ENCODE results near the gene FUZ.

FUZ gene

DNA sequence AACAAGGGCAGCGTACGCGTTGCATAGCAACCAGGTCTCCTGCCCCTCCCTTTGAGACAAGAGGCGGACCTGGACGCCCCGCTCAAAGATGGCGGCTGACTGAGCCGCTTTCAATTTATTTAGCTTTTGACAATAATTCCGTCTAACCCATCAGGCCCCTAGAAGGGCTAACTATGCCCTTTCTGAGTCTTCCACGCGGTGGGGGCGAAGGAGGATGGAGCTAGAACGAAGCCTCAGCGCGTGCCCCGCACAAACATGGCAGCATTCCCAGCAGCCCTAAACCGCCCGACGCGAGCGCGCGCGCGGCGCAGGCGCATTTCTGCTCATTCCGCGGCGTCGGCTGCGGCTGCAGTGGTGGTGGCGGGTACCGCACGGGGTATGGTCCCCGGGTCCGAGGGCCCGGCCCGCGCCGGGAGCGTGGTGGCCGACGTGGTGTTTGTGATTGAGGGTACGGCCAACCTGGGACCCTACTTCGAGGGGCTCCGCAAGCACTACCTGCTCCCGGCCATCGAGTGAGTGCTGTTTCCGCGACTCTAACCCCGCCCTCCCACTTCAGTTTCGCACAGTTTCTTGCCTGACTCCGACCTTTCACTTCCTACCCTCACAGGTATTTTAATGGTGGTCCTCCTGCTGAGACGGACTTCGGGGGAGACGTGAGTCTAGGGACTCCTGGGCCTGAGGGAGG lies 5.0 kb upstream of the FUZ start, which contains the start of gene MED25 (continued):
- TF ChIP-seq ZNF391 (tag by site-specific recombination; IDR thresholded peaks at IDR 0.05; ENCODE audit: borderline replicate concordance, low read depth) (no peak), ZNF140 (tag by site-specific recombination; IDR thresholded peaks at IDR 0.05) (no peak), ZNF660 (tag by site-specific recombination; IDR thresholded peaks at IDR 0.05) (peak; percentile 31), ZNF121 (tag by site-specific recombination; IDR thresholded peaks at IDR 0.05) (no peak), ZNF292 (tag by site-specific recombination; IDR thresholded peaks at IDR 0.05; ENCODE audit: borderline replicate concordance, low read depth) (no peak), TCF7L2 (IDR thresholded peaks at IDR 0.05; ENCODE audit: borderline replicate concordance, low read depth, low read length) (no peak), ZNF266 (tag by site-specific recombination; IDR thresholded peaks at IDR 0.05; ENCODE audit: low read depth) (no peak), KLF10 (tag by site-specific recombination; IDR thresholded peaks at IDR 0.05) (no peak), ZNF571 (tag by site-specific recombination; IDR thresholded peaks at IDR 0.05) (no peak), ZNF112 (tag by site-specific recombination; IDR thresholded peaks at IDR 0.05) (no peak), PRDM4 (tag by site-specific recombination; IDR thresholded peaks at IDR 0.05) (no peak), ZNF621 (tag by site-specific recombination; IDR thresholded peaks at IDR 0.05) (no peak), BCL6B (tag by site-specific recombination; IDR thresholded peaks at IDR 0.05) (no peak), SCRT2 (tag by site-specific recombination; IDR thresholded peaks at IDR 0.05) (peak; percentile 6; the same call in 1 of the 2 replicates), GLIS1 (tag by site-specific recombination; IDR thresholded peaks at IDR 0.05) (peak; percentile 52), ZNF354C (tag by site-specific recombination; IDR thresholded peaks at IDR 0.05; ENCODE audit: borderline replicate concordance, low read depth) (no peak), ZFP41 (tag by site-specific recombination; IDR thresholded peaks at IDR 0.05; ENCODE audit: borderline replicate concordance) (no peak), OVOL3 (tag by site-specific recombination; IDR thresholded peaks at IDR 0.05) (no peak), ZBTB20 (tag by site-specific recombination; IDR thresholded peaks at IDR 0.05) (peak; percentile 79), ZXDB (tag by site-specific recombination; IDR thresholded peaks at IDR 0.05) (peak; percentile 33; the same call in 1 of the 2 replicates), SP3 (tag by site-specific recombination; IDR thresholded peaks at IDR 0.05) (peak; percentile 70), ZNF433 (tag by site-specific recombination; IDR thresholded peaks at IDR 0.05; ENCODE audit: low read depth) (no peak), ZNF701 (tag by site-specific recombination; IDR thresholded peaks at IDR 0.05) (no peak), ZNF350 (tag by site-specific recombination; IDR thresholded peaks at IDR 0.05) (no peak), ZBTB48 (tag by site-specific recombination; IDR thresholded peaks at IDR 0.05) (0 out of 2 replicates have a peak, but pooled peaks have one; percentile 25), ZNF658 (tag by site-specific recombination; IDR thresholded peaks at IDR 0.05) (no peak), ZNF501 (tag by site-specific recombination; IDR thresholded peaks at IDR 0.05) (0 out of 2 replicates have a peak, but pooled peaks have one; percentile 7), ZNF2 (tag by site-specific recombination; IDR thresholded peaks at IDR 0.05) (peak; percentile 41; the same call in 1 of the 2 replicates)
- TF ChIP-seq, protein P1, sequence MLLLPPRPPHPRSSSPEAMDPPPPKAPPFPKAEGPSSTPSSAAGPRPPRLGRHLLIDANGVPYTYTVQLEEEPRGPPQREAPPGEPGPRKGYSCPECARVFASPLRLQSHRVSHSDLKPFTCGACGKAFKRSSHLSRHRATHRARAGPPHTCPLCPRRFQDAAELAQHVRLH (tag by site-specific recombination; IDR thresholded peaks at IDR 0.05): peak; percentile 57
- TF ChIP-seq, protein P2, sequence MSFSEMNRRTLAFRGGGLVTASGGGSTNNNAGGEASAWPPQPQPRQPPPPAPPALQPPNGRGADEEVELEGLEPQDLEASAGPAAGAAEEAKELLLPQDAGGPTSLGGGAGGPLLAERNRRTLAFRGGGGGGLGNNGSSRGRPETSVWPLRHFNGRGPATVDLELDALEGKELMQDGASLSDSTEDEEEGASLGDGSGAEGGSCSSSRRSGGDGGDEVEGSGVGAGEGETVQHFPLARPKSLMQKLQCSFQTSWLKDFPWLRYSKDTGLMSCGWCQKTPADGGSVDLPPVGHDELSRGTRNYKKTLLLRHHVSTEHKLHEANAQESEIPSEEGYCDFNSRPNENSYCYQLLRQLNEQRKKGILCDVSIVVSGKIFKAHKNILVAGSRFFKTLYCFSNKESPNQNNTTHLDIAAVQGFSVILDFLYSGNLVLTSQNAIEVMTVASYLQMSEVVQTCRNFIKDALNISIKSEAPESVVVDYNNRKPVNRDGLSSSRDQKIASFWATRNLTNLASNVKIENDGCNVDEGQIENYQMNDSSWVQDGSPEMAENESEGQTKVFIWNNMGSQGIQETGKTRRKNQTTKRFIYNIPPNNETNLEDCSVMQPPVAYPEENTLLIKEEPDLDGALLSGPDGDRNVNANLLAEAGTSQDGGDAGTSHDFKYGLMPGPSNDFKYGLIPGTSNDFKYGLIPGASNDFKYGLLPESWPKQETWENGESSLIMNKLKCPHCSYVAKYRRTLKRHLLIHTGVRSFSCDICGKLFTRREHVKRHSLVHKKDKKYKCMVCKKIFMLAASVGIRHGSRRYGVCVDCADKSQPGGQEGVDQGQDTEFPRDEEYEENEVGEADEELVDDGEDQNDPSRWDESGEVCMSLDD (tag by site-specific recombination; IDR thresholded peaks at IDR 0.05): no peak
- TF ChIP-seq, protein P3, sequence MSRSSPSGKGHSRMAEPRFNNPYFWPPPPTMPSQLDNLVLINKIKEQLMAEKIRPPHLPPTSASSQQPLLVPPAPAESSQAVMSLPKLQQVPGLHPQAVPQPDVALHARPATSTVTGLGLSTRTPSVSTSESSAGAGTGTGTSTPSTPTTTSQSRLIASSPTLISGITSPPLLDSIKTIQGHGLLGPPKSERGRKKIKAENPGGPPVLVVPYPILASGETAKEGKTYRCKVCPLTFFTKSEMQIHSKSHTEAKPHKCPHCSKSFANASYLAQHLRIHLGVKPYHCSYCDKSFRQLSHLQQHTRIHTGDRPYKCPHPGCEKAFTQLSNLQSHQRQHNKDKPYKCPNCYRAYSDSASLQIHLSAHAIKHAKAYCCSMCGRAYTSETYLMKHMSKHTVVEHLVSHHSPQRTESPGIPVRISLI (tag by site-specific recombination; IDR thresholded peaks at IDR 0.05): peak; percentile 0; the same call in 1 of the 2 replicates
- TF ChIP-seq, protein P4, sequence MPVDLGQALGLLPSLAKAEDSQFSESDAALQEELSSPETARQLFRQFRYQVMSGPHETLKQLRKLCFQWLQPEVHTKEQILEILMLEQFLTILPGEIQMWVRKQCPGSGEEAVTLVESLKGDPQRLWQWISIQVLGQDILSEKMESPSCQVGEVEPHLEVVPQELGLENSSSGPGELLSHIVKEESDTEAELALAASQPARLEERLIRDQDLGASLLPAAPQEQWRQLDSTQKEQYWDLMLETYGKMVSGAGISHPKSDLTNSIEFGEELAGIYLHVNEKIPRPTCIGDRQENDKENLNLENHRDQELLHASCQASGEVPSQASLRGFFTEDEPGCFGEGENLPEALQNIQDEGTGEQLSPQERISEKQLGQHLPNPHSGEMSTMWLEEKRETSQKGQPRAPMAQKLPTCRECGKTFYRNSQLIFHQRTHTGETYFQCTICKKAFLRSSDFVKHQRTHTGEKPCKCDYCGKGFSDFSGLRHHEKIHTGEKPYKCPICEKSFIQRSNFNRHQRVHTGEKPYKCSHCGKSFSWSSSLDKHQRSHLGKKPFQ (tag by site-specific recombination; IDR thresholded peaks at IDR 0.05): no peak

Data from HEK293 (cell line).